IPS-NIHi7 (cell line): Measurements from ENCODE around the gene CHCHD3.
A peak's percentile ranks its signal among the peaks of the same experiment; 100 is the strongest.

Experiments
- DNase-seq: peaks from one replicate; pipeline ENCODE4 v3.0.0; 2012; ENCODE audit warnings: mixed read lengths; ENCODE audit errors: extremely low spot score

CHCHD3 gene

GRCh38 chr7:133077394-133077793 is 4.5 kb downstream of the CHCHD3 start:
- no peak for DNase-seq

- no peak for DNase-seq
Measured at GRCh38 chr7:133076142-133076541, 5.7 kb downstream of the CHCHD3 start.

- no peak for DNase-seq
Measured at GRCh38 chr7:133071506-133071905, 10.4 kb downstream of the CHCHD3 start.

GRCh38 chr7:133070562-133070961 is 11.3 kb downstream of the CHCHD3 start:
- peak; percentile 18 for DNase-seq

GRCh38 chr7:133065301-133065700 is 16.6 kb downstream of the CHCHD3 start:
- DNase-seq: no peak

GRCh38 chr7:133064082-133064820 is 17.6 kb downstream of the CHCHD3 start:
- no peak for DNase-seq

- DNase-seq: no peak
Measured at GRCh38 chr7:133061792-133062191, 20.1 kb downstream of the CHCHD3 start.

GRCh38 chr7:133061357-133061756 is 20.5 kb downstream of the CHCHD3 start:
- DNase-seq: no peak

GRCh38 chr7:133060004-133060403 is 21.9 kb downstream of the CHCHD3 start:
- peak; percentile 15 for DNase-seq

- no peak for DNase-seq
Measured at GRCh38 chr7:133059263-133059662, 22.6 kb downstream of the CHCHD3 start.

- no peak for DNase-seq
Measured at GRCh38 chr7:133056370-133057238, 25.3 kb downstream of the CHCHD3 start.

- no peak for DNase-seq
Measured at GRCh38 chr7:133054162-133054840, 27.6 kb downstream of the CHCHD3 start.

GRCh38 chr7:133053321-133053891 is 28.5 kb downstream of the CHCHD3 start:
- DNase-seq: no peak

GRCh38 chr7:133052826-133053225 is 29.1 kb downstream of the CHCHD3 start:
- DNase-seq: no peak

GRCh38 chr7:133052401-133052756 is 29.5 kb downstream of the CHCHD3 start:
- no peak for DNase-seq

- DNase-seq: no peak
Measured at GRCh38 chr7:133051719-133052400, 30.0 kb downstream of the CHCHD3 start.

GRCh38 chr7:133051066-133051465 is 30.8 kb downstream of the CHCHD3 start:
- DNase-seq: peak; percentile 31

- DNase-seq: no peak
Measured at GRCh38 chr7:133050200-133050995, 31.5 kb downstream of the CHCHD3 start.

GRCh38 chr7:133048589-133048988 is 33.3 kb downstream of the CHCHD3 start:
- no peak for DNase-seq

GRCh38 chr7:133047321-133047720 is 34.6 kb downstream of the CHCHD3 start:
- DNase-seq: no peak
